T1000 (cell line): ENCODE results near the gene SNCA.

Experiments
- DNase-seq: peaks from one replicate; lab custom pipeline; 2025; ENCODE audit warnings: mixed read lengths; lab: John Stamatoyannopoulos, UW

Gene SNCA

DNA sequence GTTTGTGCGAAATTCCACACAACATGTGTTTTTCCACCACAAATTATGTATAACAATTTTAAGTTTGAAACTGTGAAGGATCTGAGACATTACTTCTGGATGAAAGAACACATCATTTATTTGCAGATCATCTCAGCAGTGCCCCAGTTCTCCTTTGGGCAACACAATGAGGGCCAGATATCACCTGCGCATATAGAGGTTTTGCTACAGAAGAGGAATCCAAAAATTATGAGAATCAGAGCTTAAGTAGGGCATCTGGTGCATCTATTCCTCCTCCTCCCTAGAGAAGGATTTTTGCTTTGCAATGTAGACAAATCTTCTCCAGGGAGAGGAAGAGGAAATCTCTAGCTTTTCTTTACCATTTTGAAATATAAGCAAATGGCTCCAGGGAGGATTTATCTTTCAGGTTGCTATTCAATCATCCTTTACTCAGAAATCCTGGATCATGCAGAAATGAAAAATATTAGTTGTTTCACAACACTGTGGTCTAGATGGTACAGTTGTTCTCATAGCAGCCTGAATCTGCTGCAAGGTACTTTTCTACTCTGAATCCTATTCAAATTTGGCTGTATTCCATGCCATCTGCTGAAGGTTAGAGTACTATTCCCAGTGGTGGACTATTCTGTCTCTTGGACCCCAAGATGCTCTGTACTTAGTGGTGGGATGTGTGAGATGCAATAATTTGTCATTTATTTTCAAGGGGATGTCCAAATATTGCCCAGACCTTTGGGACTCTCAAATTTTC lies 132.1 kb downstream of the SNCA start:
- no peak for DNase-seq

DNA sequence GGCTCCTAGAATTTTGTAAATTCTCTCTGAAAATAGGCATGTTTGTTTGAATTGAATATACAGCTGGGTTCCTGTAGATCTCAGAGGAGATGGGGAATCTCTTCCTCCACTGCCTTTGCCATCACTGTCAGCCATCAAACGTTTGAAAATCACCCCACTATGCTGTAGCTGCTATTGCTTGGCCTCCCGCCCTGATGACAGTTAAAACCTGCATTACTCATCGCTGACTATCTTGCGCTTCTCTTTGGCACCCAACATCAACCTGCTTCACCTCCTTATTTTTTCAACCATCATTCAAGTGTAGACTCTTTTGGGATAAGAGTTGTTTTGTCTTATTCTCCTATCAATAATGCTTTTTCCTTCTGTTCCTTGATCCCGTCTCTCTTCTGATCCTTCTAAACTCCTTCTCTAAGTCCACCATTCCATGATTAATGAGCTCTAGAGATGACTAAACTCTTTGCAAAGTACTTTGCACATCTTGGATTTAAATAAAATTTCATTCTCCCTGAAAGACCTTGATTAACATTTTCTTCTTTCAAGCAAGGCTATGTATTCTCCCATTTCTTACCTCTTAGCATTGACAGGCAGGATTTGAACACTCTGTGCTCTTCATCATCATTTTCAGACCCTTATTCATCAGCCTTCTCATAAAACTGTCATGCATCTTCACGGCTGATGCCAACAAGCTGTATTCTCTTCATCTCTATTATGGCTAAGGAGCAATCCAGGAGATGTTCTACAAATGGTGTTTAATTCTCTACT lies 133.0 kb downstream of the SNCA start:
- no peak for DNase-seq

DNA sequence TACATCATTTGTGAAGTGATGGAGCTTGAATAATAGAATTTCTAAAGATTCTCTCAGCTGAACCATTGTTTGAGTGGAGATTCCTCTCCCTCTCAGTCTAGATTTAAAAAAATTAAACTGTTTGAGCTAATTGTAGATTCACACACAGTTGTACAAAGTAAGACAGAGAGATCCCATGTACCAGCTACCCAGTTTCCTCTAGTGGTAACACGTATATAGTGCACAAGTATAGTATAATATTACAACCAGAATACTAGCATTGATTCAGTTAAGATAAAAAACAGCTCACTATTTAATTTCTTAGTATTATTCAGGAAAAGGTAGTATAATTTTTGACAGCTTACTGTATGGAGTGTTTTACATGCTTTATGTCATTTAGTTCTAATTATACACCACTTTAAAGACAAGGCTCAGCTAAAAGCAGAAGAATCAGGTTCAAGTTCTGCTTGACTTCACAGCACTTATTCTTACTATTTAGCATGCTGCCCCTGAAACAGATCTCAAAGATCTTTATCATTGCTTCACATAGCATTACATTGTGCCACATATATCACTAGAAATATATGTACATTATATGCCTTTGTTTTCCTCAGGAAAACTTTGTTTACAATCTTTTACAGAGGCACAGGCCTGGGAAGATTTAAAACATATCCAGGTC lies 136.1 kb downstream of the SNCA start:
- no peak for DNase-seq

DNA sequence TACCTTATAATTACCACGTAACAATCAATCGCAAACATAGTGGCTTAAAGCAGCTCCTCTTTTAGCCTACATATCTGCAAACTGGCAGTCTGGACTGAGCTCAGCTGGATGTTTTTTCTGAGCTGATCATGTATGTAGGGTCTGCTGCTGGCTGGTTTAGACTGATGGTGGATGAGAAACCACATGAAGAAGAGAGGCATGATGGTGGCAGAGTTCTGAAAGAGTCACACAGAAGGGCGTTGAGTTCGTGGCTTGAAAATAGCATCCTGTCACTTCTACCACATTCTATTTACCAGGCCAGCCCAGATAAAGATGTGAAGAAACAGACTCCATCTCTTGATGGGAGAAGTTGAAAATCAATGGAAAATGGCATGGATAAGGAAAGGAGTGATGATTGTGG lies 151.3 kb downstream of the SNCA start:
- no peak for DNase-seq

DNA sequence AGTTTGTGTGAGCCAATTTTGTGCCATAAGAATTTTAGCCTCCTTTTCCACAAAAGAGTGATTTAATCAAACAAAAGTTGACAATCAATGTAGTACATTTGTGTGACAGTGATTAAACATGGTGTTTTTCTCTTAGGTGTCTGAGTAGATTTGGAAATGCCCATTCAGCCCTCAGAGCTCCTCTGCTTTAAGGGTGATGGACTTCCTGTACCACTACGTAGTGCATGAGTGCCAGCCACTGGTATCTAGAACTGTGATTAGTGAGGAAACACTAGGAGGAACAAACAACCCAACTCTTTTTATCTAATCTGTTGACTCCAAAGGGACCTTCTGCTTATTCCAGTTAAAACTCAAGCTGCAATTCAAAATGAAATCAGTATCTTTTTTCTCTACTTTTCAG lies 151.7 kb downstream of the SNCA start:
- no peak for DNase-seq

DNA sequence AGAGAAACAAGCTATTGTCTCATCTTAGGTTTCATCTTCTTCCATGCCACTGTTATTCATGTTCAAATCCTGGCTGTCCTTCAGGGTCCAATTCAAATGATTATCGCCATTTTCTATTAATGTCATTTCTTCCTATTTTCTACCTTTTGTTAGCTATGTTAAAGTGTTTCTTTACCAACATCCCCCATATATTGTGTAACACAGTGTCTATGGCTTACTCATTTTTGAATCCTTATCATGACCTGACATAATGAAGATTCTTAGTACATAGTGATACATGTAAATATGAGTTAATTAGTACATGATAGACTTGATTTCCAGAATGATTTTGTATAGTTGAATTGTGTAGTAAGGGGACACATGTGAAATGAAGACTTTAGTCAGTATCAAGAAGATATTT lies 152.4 kb downstream of the SNCA start:
- DNase-seq = no peak

DNA sequence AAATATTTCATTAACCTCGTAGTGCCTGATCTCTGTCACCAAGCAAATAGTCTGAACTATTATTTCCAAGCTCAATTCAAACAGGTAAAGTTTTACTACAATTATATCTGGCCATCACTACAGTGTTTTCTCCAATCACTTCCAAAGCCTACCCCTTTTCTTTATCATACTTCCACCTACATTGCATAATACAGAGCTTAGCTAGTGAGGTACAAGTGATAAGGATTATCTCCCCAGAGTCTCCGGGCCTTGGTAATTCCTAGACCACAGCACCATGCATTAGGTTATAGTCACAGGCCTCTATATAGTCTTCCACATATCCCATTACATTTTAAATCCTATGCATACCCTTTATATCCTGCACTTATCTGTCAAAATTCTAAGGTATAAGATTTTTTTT lies 154.2 kb downstream of the SNCA start:
- DNase-seq = no peak

DNA sequence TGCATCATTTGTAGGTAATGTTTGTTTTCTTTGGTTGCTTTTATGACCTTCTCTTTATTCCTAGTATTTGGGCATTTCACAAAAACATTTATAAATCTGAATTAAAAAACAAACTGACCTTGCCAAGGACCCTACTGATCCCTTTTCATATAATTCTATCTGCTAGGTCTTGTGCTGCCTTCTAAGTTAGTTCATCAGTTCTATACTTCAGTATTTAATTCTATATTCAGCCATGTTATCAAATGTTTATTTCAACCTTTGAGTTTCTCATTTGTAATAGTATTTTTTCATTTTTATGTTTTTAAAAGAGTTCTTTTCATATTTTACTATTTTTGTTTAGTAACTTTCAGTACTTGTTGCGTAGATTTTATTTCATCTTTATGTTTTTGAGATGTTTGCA lies 155.3 kb downstream of the SNCA start:
- no peak for DNase-seq

DNA sequence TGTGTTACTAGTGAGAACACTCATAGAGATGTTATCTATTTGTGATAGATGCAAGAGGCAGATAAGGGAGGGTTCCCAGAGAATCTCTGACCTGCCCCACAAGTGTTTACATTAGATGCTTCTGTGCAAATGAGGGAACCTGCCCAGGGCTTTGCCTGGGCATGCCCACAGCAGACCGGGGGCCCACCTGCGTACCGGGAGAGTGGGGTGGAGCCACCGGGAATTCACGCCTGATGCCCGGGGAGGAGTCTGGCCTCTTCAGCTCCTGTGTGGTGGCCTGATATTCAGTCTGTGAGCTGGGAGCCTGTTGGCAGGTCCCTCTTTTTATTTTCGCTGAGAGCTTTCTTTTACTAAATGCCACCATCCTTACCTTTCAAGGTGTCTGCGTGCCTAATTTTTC lies 155.7 kb downstream of the SNCA start:
- DNase-seq = no peak

DNA sequence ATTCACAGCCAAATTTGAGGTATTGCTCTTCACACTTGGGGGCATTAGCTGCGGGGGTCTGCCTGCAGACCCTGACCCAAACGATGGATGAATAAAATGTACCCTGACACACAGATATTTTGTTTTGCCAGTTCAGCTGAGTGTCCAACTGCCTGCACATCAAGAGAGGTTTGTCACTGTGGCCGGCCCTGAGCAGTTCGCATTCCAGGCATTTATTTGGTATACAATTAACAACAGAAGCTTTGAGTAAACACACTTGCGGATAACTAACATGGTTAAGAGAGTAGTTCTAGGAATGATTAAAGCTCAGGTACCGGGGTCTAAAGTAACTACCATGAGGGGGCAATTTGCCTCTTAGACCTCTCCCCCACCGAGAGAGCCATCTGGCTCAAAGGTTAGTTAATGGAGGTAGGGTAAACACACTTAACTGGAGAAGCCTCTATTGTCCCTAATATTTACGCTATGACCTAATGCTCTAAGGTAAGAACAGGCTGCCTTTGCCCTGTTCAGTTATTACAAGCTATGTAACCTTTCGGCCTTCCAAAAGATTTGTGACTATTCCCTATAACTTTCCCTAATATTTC lies 162.0 kb downstream of the SNCA start:
- no peak for DNase-seq
